Stimulated activated CD8-positive, alpha-beta memory T cell treated with anti-CD3 and anti-CD28 coated beads, Interleukin-12 subunit alpha, Interleukin-12 subunit beta, amount 100 ng/mL, for 24 hours (primary cell): ENCODE data around the gene NPAS4.
A peak's percentile ranks its signal among the peaks of the same experiment; 100 is the strongest.
"Not testable (repeated sequence)": the region's sequence is repeated elsewhere in the genome, so short reads cannot be mapped to it uniquely, and the experiment has no call there.

Source experiments
- DNase-seq: peaks from one replicate; pipeline ENCODE4 v3.0.0-alpha.2; 2020; ENCODE audit errors: extremely low read depth

The NPAS4 gene

DNA sequence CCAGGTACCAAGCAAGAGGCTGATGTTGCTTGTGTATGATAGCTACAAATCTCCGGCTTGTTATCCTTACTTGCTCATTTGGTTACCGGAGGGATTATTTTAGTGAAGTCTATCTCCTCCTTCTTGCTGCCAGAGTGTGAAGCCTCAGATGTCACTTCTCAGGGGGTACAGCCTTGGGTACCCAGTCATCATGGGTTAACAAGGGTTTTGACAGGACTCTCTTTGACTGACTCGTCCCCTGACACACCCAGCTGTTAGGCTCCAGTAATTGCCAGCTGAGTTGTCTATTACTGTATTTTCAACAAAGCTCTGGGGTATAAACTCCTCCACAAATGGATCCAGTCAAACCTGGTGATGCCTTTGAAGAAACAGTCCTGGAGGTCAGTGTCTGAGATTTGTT, 34.0 kb downstream of the NPAS4 start:
- no peak for DNase-seq

GRCh38 chr11:66457826-66458225, 37.0 kb downstream of the NPAS4 start:
- no peak for DNase-seq

DNA sequence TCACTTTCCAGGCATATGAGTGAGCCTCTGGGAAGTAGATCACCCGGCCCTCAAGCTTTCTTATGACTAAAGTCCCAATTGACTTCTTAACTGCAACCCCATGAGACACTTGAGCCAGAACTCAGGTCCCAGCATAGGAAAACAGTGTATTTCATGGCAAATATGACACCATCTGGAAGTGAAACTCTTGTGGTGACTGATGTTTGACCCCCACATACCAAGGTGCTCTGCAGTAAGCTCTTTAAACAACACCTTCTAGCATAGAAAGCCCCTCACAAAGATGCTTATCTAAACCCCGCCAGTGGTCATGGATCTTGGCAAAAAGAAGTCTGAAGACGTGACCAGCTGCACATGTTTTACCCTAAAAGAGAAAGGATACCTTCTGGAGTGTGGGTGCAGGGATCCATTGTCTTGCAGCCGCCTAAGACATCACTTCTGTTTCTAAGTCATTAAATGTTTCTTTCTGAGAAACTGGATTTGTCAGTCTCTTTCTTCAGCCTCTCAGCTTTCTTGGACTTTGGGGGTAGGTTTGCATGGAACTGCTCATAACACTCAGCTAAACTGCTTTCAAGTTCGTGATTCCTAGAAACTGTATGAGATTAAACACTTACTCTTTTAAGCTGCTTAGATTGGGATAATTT, 38.4 kb downstream of the NPAS4 start:
- no peak for DNase-seq

DNA sequence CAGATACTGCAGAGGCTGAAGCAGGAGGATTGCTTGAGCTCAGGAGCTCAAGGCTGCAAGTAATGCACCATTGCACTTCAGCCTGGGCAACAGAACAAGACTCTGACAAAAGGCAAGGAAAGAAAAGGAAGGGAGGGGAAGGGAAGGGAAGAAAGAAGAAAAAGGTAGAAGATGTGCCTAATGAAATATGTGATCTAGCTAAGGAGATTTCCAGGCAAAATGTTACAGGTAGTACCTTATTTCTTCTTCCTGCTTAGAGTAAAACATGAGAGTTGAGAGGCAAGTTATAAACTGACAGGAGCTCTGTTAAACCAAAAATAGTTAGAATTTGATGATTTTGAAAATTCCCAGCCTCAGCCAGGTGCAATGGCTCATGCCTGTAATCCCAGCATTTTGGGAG, 41.2 kb downstream of the NPAS4 start:
- DNase-seq: no peak

- DNase-seq: no peak
These were observed 42.1 kb downstream of the NPAS4 start for GRCh38 chr11:66462911-66463310.

DNA sequence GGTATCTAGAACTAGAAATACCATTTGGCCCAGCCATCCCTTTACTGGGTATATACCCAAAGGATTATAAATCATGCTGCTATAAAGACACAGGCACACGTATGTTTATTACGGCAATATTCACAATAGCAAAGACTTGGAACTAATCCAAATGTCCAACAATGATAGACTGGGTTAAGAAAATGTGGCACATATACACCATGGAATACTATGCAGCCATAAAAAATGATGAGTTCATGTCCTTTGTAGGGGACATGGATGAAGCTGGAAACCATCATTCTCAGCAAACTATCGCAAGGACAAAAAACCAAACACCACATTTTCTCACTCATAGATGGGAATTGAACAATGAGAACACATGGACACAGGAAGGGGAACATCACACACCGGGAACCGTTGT, 43.3 kb downstream of the NPAS4 start:
- DNase-seq: not testable (repeated sequence)

DNA sequence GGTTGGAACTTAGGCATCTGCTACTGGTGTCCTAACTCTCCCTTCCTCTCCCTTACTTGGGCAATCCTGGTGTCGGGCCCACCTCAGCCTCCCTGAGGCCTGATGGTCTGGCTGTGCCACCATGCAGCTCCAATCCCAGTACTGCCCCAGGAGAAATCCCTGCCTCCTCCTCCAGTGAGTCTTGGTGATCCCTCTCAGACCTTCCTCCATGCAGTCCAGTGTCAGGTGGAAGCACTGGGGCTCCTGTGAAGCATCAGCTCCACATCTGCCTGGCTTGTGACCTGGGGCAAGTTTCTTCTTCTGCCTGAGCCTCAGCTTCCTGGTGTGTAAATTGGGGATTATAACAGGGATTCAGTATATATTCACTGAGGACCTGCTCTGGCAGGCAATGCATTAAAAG, 44.1 kb downstream of the NPAS4 start:
- no peak for DNase-seq

DNA sequence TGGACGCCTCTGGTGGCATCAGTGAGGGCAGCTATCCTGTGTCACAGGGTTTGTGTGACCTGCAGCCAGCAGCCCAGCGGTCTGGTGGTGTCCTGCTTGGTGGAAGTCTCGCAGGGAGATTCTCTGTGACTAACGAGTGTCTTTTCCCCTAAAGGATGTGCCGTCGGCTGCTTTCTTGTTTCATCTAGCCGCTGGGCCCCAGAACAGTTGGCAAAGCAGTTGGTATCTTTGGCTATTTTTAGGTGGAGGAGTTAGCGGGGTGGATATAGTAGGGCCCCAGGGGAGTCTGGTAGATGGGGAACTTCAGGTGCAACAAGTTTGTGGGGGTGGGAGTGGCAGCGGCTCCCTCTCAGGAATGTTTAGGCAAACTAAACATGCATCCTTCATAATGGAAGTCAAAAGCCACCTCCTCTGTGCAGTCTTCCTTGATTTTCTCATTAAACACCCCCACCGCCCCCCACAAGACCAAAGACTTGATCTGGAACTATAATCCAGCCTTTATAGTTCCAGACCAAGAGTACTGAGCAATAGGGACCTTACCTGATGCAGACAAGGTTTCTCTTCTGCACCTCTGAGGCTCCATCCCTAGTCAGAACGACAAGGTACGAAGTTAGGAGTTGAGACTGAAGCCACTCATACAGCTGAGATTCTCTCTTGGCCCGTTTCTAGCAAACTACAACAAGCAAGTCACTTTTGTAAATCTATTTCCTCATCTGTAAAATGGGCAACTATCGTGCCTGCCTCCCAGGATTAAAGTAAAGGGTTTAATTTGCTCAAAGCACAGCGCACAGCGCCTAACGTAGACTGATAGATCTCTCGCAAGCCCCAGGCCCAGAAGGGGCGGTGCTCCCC, 44.8 kb downstream of the NPAS4 start:
- DNase-seq: no peak

GRCh38 chr11:66466225-66467033, 45.6 kb downstream of the NPAS4 start, which contains the start of gene PELI3:
Gene PELI3 (plus strand): TSS chr11:66466905. CDS start chr11:66468129, 1,224 bp downstream.
- DNase-seq: peak; percentile 77

DNA sequence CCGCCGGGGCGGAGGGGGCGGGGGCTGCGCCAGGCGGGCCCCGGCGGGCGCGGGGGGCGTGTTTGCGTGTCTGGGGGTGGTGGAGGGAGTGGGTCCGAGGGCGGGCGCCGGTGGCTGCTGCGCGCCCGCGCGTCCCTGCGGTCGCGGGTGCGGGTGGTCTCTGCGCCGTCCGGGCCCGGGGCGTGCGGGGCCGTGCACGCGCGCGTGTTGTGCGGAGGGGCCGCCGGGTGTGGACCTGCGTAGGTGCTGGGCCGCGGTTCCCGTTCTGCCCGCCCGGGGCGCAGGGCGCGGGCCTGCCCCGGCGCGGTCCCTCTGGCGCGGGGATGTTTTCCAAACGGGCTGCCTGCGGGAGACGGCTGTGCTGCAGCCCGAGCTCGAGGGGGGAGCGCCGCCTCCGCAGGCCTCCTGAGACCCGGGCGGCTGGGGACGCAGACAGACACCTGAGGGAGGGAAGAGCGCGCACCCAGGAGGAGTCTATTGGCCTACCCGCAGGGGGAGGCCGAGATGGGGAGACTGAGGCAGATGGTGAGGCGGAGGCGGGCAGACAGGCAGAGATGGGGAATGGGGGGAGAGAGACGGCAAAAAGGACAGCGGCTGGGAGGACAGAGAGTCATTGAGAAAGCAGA, 46.3 kb downstream of the NPAS4 start:
- no peak for DNase-seq

GRCh38 chr11:66467756-66468155, 46.9 kb downstream of the NPAS4 start:
- DNase-seq: no peak

DNA sequence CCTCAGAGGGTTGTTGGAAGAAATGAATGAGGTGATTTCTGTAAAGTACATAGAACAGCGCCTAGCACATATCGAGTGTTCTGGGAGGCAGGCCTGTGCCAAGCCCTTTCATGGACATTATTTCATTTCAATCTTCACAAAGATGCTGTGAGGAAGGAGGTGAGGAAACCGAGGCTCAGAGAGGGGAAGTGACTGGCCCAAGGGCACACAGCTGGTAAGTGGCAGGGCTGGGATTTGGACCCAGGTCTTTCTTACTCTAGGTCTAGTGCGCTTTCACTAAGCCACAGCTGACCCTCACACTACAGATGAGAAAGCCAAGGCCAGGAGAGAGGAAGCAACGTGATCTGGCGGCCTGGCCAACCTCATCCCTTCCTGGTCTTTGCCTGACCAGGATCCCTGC, 47.9 kb downstream of the NPAS4 start:
- DNase-seq: no peak

DNA sequence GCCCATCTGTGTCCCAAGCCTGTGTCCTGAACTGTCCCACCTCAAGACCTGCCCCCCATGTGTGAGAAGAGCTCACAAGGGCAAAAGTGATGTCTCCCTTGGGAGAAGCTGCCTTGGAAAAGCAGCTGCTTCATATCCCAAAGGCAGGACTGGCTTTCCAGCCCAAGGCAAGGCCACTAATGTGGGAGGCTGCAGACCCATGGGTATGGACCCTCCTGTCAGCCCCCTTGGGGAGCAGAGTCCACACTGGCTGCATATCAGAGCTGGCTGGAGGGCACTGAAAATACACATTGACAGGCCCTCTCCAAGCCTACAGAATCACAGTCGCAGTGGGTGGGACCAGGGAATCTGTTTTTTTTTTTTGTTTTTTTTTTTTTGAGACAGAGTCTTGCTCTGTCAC, 48.6 kb downstream of the NPAS4 start:
- DNase-seq: no peak

DNA sequence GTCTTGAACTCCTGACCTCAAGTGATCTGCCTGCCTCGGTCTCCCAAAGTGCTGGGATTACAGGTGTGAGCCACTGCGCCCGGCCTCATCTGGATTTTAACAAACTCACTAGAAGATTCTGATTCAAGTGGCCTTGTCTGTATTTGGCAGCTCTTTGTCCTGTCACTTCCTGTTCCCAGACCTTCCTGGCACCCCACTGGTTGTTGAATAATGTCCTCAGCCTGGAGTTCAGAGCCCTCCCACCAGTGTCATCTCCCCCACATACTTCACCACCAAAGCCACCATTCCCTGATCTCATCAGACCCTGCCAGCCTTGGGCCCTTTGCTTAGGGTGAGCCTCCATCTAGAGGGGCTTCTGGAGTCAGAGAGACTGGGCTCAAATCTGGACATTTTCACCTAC, 49.2 kb downstream of the NPAS4 start:
- no peak for DNase-seq

GRCh38 chr11:66471142-66471541, 50.3 kb downstream of the NPAS4 start:
- no peak for DNase-seq

DNA sequence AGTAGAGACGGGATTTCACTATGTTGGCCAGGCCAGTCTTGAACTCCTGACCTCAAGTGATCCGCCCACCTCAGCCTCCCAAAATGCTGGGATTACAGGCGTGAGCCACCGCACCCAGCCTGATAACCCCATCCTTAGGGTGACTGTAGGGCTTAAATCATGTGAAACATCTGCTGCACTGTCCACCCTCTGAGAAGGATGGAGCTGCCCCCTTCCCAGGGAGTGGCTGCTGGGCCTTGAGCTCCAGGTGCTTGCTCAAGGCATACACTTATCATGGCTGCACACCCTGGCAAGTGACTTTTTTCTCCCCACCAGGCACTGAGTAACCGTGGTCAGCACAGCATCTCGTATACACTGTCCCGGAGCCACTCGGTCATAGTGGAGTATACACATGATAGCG, 51.2 kb downstream of the NPAS4 start:
- no peak for DNase-seq

DNA sequence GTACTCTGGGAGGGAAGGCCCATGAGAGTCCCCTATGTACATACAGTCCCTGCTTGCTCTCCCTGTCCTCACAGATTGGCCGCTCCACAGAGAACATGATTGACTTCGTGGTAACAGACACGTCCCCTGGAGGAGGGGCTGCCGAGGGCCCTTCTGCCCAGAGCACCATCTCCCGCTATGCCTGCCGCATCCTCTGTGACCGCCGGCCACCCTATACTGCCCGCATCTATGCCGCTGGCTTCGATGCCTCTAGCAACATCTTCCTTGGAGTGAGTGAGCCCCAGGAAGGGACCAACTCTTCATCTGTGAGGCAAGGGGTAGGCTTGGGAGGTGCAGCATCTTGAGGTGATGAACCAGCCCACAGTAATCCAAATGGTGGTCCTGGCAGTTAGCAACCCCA, 52.3 kb downstream of the NPAS4 start:
- DNase-seq: no peak

- DNase-seq: no peak
These were observed 53.0 kb downstream of the NPAS4 start for GRCh38 chr11:66473608-66474515.

GRCh38 chr11:66475349-66476172, 54.7 kb downstream of the NPAS4 start:
- DNase-seq: no peak
